ENCODE data around the gene KRT25. TPM values are rescaled to one million over a fixed set of nuclear protein-coding genes. Genes with fewer than 3 reads are reported as not detected.

The KRT25 gene
- total RNA-seq, 1 experiment from 2014 or later, result not detected

- no peaks in the 10 kb centered on the region for H3K36me3 ChIP-seq (ENCODE audit: control insufficient read depth in 1 of 2, insufficient read depth in 2 of 2, low read length in 2 of 2)
- intact Hi-C loops (cut with micrococcal nuclease), result loop anchor here (2.0 kb wide), 1 partner anchor 107 kb away; no protein-coding TSS in a partner anchor
- H3K27me3 ChIP-seq (ENCODE audit: insufficient read depth, low read length), result no peaks in the 10 kb centered on the region
- H3K9me2 ChIP-seq (ENCODE audit: insufficient read depth), result no peaks in the 10 kb centered on the region
- no peak overlapping the region for H3K4me3 ChIP-seq (replicated peaks in 1 of 2; ENCODE audit: low read depth in 1 of 2, low read length in 2 of 2)
- POLR2A ChIA-PET, result no interaction called here
- DNase-seq (ENCODE audit: low read depth, low spot score) (no peak), ATAC-seq (no peak)
- TF ChIP-seq YY1 (IDR thresholded peaks at IDR 0.05; ENCODE audit: extremely low read depth, insufficient replicate concordance, low read depth, low read length), result no peak
- no peak for TF ChIP-seq POLR2AphosphoS5 (IDR thresholded peaks at IDR 0.05; ENCODE audit: low read depth, low read length)
- no peak for TF ChIP-seq ATF3 (IDR thresholded peaks at IDR 0.05)
- TF ChIP-seq SIN3A (IDR thresholded peaks at IDR 0.05; ENCODE audit: low read depth), result no peak
- TF ChIP-seq JUND (IDR thresholded peaks at IDR 0.05), result no peak
- no peak for TF ChIP-seq ZNF274 (IDR thresholded peaks at IDR 0.05; ENCODE audit: low read depth, low read length)
- no peak for TF ChIP-seq FOSL1 (IDR thresholded peaks at IDR 0.05; ENCODE audit: low read depth)
- TF ChIP-seq REST (IDR thresholded peaks at IDR 0.05; ENCODE audit: low read depth), result no peak
- no peak for TF ChIP-seq EGR1 (IDR thresholded peaks at IDR 0.05; ENCODE audit: low read depth)
- no peak for TF ChIP-seq ZFX (IDR thresholded peaks at IDR 0.05)
- TF ChIP-seq MAX (IDR thresholded peaks at IDR 0.05), result no peak
- TF ChIP-seq SRF (IDR thresholded peaks at IDR 0.05; ENCODE audit: low read depth), result no peak
- no peak for TF ChIP-seq CEBPB (IDR thresholded peaks at IDR 0.05; ENCODE audit: low read depth)
- TF ChIP-seq EZH2phosphoT487 (IDR thresholded peaks at IDR 0.05; ENCODE audit: borderline replicate concordance), result no peak
- TF ChIP-seq ZBTB33 (IDR thresholded peaks at IDR 0.05; ENCODE audit: extremely low read depth, insufficient replicate concordance, low read length), result no peak
- no peak for TF ChIP-seq RAD21 (IDR thresholded peaks at IDR 0.05; ENCODE audit: low read depth)
- no peak for TF ChIP-seq POLR2A (IDR thresholded peaks at IDR 0.05; ENCODE audit: borderline replicate concordance, extremely low read depth, insufficient read depth, insufficient read length)
- no peak for TF ChIP-seq EZH2 (IDR thresholded peaks at IDR 0.05)
- H3K79me2 ChIP-seq (ENCODE audit: insufficient read depth, low read length), result no peaks in the 10 kb centered on the region
- no peak overlapping the region for H3K4me2 ChIP-seq (ENCODE audit: low read length)
- CTCF ChIA-PET, result interaction anchor here (1.0 kb wide), 1 partner anchor 10 kb away, joined by 3 read pairs; no protein-coding TSS in a partner anchor
- no peaks in the 10 kb centered on the region for H3K9me3 ChIP-seq (ENCODE audit: control insufficient read depth in 1 of 2, insufficient read depth in 1 of 2, low read depth in 1 of 2, low read length in 2 of 2)
- RAD21 ChIA-PET (ENCODE audit: low non-redundant PET in 1 of 2, low total read pairs in 2 of 2, uncharacterized antibody in 2 of 2, unreplicated experiment in 2 of 2), result no interaction called here
- no peaks in the 10 kb centered on the region for H4K20me1 ChIP-seq (ENCODE audit: insufficient read depth)
- no peak overlapping the region for H3K9ac ChIP-seq (ENCODE audit: low read length)
- no peak overlapping the region for H2AFZ ChIP-seq (ENCODE audit: low read depth, low read length, poor library complexity, severe bottlenecking)
- H3K4me1 ChIP-seq (ENCODE audit: control insufficient read depth in 1 of 2, insufficient read depth in 2 of 2, low read length in 2 of 2), result no peaks in the 10 kb centered on the region
- H3K27ac ChIP-seq (ENCODE audit: low read depth, low read length), result no peak overlapping the region
- BruUV-seq (replicated peaks), result no TSS peak
Measured at GRCh38 chr17:40727447-40728231, 27.5 kb downstream of the KRT25 start.

Data from HCT116 (cell line).